Upper lobe of left lung (tissue), 6 donors: ENCODE measurements around the gene RASA3. TPM values are rescaled to one million over a fixed set of nuclear protein-coding genes. Genes with fewer than 3 reads are reported as not detected.
A peak's percentile ranks its signal among the peaks of the same experiment; 100 is the strongest.

Source experiments
- ATAC-seq, 2 donors: fragments of 200-7000 bp; cut with Tn5 transposase; one replicate each; pipeline ENCODE4 v1.9.1; 2022; ENCODE audit warnings: mild to moderate bottlenecking in 2 of 2, moderate library complexity in 2 of 2; ENCODE audit not compliant: low FRiP score in 2 of 2
- DNase-seq, 2 donors: peaks; one replicate each; pipeline ENCODE4 v3.0.0-alpha.2; 2019 to 2020
- H3K27ac ChIP-seq, 4 donors: fragments of 200-600 bp; sonication (generic); one replicate each; pipeline ENCODE4 v1.5.1; 2016 to 2019
- H3K27me3 ChIP-seq, 4 donors: fragments of 200-600 bp; sonication (generic); one replicate each; pipeline ENCODE4 v1.5.1; 2017 to 2019
- H3K36me3 ChIP-seq, 4 donors: fragments of 200-600 bp; sonication (generic); one replicate each; pipeline ENCODE4 v1.5.1; 2016 to 2019
- H3K4me1 ChIP-seq, 4 donors: fragments of 200-600 bp; sonication (generic); one replicate each; pipeline ENCODE4 v1.5.1; 2018 to 2019
- H3K4me3 ChIP-seq, 4 donors: fragments of 200-600 bp; sonication (generic); one replicate each; pipeline ENCODE4 v1.5.1; 2017 to 2019; ENCODE audit warnings: mild to moderate bottlenecking in 2 of 4, moderate library complexity in 1 of 4
- H3K9me3 ChIP-seq, 4 donors: fragments of 200-600 bp; sonication (generic); one replicate each; pipeline ENCODE4 v1.5.1; 2018 to 2019
- EP300 ChIP-seq, 4 donors: sonication (generic); formaldehyde crosslinking; IDR thresholded peaks; one replicate each; pipeline ENCODE4 v1.5.1; 2017; ENCODE audit warnings: antibody characterized with exemption in 4 of 4, control low read depth in 2 of 4
- POLR2A ChIP-seq, 4 donors: fragments of 450-650 bp; IDR thresholded peaks; one replicate each; pipeline ENCODE4 v1.5.1; 2016 to 2017; ENCODE audit warnings: antibody characterized with exemption in 4 of 4, mild to moderate bottlenecking in 2 of 4
- POLR2AphosphoS5 ChIP-seq, 2 donors: sonication (generic); formaldehyde crosslinking; IDR thresholded peaks; one replicate each; pipeline ENCODE4 v1.5.1; 2017; ENCODE audit warnings: antibody characterized with exemption in 2 of 2
- WGBS, 2 donors: methylation state at CpG; one replicate each; pipeline ENCODE4 v1.1.5; 2017 to 2018; 5-methylcytosine and 5-hydroxymethylcytosine counted together
- total RNA-seq, 6 donors: library from RNA; depleted of rRNA in 4 of 6; stranded (reverse); fragments of >200 nt in 4 of 6; gene quantifications; one replicate each; pipeline versions ENCODE4 v1.1.0 to v1.2.1, GENCODE V29; 2016 to 2021
- TF ChIP-seq, protein P1 (sequence below), 6 experiments: fragments of 450-650 bp in 4 of 6; fragments of 200-600 bp in 2 of 6; sonication (generic) in 2 of 6; IDR thresholded peaks; one replicate each; pipeline ENCODE4 v1.5.1; 2016 to 2019; ENCODE audit warnings: antibody characterized with exemption in 6 of 6
- donor health status: DM: no; HTN: no; CAD: no; lungs with moderate emphysema.
- donor health status: DM: no; HTN: yes; CAD: no; lungs with severe emphysema.

RASA3 gene
- total RNA-seq, 6 donors from 2014 or later, result 11.4 to 52.4 (median 18.4) TPM

DNA sequence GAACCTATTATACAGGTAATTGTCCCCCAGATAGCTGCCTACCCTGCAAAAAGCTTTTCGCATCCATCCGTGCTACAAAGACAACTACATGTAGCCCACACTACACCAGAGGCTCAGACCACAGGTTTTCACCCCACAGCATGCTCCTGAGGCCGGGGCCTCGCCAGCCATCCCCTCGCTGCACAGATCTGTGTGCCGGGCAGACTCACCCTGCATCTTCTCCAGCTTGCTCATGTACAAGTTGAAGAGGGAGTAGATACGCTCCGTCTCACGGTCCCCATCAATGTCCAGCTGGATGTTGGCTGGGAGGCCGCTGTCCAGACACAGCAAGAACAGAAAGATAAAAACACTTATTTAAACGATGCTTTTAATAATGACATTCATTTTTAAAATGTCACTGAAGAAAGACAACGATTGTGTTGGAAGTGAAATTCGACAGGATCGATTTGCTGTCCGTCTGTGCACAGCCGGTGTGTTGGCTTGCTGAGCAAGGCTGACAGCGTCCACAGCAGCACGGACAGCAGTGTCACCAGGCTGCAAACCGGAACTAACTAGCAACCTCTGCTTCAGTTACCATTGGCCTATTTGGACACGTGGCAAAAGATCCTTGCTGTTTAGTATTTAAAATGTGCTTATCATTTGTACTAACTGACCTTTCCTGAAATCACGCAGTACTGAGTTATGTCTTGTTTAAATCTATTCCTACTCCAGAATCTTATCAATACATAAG is 140.0 kb downstream of the RASA3 start:
- Histone ChIP-seq H3K9me3 (no peaks in the 10 kb centered on the region), H3K4me1 (peaks cover 0 to 3% (median 0%) of the 10 kb centered on the region in 4 donors), H3K27me3 (no peaks in the 10 kb centered on the region), H3K4me3 (no peak overlapping the region), H3K36me3 (peaks cover 0 to 53% (median 28%) of the 10 kb centered on the region in 4 donors), H3K27ac (no peak overlapping the region)
- ATAC-seq, result no peak
- DNase-seq, result peak in 1 of 2 donors; percentile 58
- WGBS, 2 donors, result 92 to 94% methylated on average over 21 of the region's 21 CpGs
- TF ChIP-seq POLR2A (IDR thresholded peaks at IDR 0.05) (no peak), POLR2AphosphoS5 (IDR thresholded peaks at IDR 0.05) (no peak), EP300 (IDR thresholded peaks at IDR 0.05) (no peak)
- TF ChIP-seq, protein P1, sequence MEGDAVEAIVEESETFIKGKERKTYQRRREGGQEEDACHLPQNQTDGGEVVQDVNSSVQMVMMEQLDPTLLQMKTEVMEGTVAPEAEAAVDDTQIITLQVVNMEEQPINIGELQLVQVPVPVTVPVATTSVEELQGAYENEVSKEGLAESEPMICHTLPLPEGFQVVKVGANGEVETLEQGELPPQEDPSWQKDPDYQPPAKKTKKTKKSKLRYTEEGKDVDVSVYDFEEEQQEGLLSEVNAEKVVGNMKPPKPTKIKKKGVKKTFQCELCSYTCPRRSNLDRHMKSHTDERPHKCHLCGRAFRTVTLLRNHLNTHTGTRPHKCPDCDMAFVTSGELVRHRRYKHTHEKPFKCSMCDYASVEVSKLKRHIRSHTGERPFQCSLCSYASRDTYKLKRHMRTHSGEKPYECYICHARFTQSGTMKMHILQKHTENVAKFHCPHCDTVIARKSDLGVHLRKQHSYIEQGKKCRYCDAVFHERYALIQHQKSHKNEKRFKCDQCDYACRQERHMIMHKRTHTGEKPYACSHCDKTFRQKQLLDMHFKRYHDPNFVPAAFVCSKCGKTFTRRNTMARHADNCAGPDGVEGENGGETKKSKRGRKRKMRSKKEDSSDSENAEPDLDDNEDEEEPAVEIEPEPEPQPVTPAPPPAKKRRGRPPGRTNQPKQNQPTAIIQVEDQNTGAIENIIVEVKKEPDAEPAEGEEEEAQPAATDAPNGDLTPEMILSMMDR (IDR thresholded peaks at IDR 0.05), result no peak

DNA sequence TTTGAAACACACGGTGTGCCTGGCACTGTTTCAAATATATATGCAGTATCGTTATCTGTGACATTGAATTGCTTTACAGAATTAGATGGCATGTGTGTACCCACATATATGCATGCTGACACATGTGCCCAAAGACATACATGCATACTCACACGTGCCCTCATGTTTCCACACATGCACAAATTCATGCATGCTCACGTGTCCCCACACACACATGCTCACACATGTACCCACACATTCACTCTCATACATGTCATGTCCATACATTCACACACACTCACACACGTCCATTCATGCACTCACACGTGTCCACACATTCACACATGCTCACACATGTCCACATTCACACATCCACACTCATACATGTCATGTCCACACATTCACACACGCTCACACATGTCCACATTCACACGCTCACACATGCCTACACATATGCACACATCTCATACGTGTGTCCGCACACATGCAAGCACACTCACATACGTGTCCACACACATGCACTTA is 140.7 kb downstream of the RASA3 start:
- no peak for TF ChIP-seq POLR2A (IDR thresholded peaks at IDR 0.05)
- TF ChIP-seq, protein P1 (IDR thresholded peaks at IDR 0.05), result no peak
- no peak for TF ChIP-seq POLR2AphosphoS5 (IDR thresholded peaks at IDR 0.05)
- TF ChIP-seq EP300 (IDR thresholded peaks at IDR 0.05), result no peak
- DNase-seq (no peak), ATAC-seq (peak in 1 of 2 donors; percentile 32)
- H3K4me3 ChIP-seq, result no peak overlapping the region
- H3K27ac ChIP-seq, result no peak overlapping the region
- WGBS, 2 donors, result 88 to 93% methylated on average over 11 of the region's 11 CpGs
- no peaks in the 10 kb centered on the region for H3K27me3 ChIP-seq
- no peaks in the 10 kb centered on the region for H3K9me3 ChIP-seq
- H3K36me3 ChIP-seq, result peaks cover 0 to 48% (median 27%) of the 10 kb centered on the region in 4 donors
- no peaks in the 10 kb centered on the region for H3K4me1 ChIP-seq

DNA sequence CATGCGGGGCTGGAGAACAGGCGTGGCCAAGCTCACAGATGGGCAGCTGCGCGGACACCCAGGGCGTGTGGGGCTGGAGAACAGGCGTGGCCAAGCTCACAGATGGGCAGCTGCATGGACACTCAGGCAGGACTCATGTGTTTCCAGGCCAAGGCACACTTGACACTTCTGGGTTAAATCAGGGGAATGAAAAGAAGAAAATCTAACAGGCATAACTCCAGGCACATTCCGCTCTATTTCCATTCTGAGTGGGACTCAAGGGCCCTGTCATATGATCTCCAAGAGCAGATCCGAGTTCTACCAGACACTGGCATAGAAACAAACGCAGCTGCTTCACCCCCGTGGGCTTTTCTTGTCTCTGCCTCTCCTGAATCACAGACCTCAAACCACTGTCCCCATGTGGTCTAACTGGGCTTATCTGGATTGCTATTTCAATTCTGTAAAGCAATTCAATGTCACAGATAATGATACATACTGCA is 141.2 kb downstream of the RASA3 start:
- no peak for DNase-seq
- H3K27ac ChIP-seq, result no peak overlapping the region
- no peaks in the 10 kb centered on the region for H3K9me3 ChIP-seq
- ATAC-seq, result no peak
- no peaks in the 10 kb centered on the region for H3K4me1 ChIP-seq
- H3K27me3 ChIP-seq, result no peaks in the 10 kb centered on the region
- H3K36me3 ChIP-seq, result peaks cover 0 to 43% (median 22%) of the 10 kb centered on the region in 4 donors
- H3K4me3 ChIP-seq, result no peak overlapping the region
- TF ChIP-seq, protein P1 (IDR thresholded peaks at IDR 0.05), result no peak
- TF ChIP-seq EP300 (IDR thresholded peaks at IDR 0.05) (no peak), POLR2A (IDR thresholded peaks at IDR 0.05) (no peak), POLR2AphosphoS5 (IDR thresholded peaks at IDR 0.05) (no peak)
- WGBS, 2 donors, result 78 to 86% methylated on average over 6 to 8 of the region's 10 CpGs

DNA sequence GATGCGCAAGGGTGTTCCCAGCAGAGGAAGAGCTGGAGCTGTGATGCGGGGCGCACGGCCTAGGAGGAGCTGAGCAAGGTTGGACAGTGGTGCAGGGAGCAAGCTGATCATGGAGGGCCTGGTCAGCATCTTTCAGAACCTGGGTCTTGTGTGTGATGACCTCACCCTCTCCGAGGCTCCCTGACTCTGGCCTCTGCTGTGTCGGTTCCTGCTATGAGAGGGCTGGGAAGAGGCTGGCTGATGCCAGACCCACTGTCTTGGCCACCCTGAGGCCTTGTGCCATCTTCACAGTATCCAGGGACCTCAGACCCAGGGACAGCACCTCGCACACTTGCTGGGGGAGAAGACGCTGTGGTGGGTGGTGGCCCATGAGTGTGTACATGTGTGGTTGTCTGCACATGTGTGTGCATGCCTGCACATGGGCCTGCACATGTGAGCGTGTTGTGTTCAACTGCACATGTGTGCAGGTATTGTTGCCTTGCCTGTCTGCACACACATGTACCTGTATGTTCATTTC is 142.0 kb downstream of the RASA3 start:
- no peaks in the 10 kb centered on the region for H3K27me3 ChIP-seq
- no peaks in the 10 kb centered on the region for H3K9me3 ChIP-seq
- H3K27ac ChIP-seq, result no peak overlapping the region
- peak; percentile 23 to 43 for ATAC-seq
- no peak overlapping the region for H3K4me3 ChIP-seq
- DNase-seq, result peak; percentile 14 to 44
- peaks cover 0 to 38% (median 19%) of the 10 kb centered on the region in 4 donors for H3K36me3 ChIP-seq
- WGBS, 2 donors, result 97 to 98% methylated on average over 6 to 9 of the region's 9 CpGs
- TF ChIP-seq EP300 (IDR thresholded peaks at IDR 0.05) (no peak), POLR2AphosphoS5 (IDR thresholded peaks at IDR 0.05) (no peak), POLR2A (IDR thresholded peaks at IDR 0.05) (no peak)
- TF ChIP-seq, protein P1 (IDR thresholded peaks at IDR 0.05), result no peak
- no peaks in the 10 kb centered on the region for H3K4me1 ChIP-seq
